NCI-H2081 treated with DMSO at 0.1 percent for 48 hours (cell line): ENCODE results near the gene EEF1G.
"Not testable (repeated sequence)": the region's sequence is repeated elsewhere in the genome, so short reads cannot be mapped to it uniquely, and the experiment has no call there.

Experiments used
- DNase-seq: peaks from one replicate; lab custom pipeline; 2025; lab: John Stamatoyannopoulos, UW

Gene EEF1G

DNA sequence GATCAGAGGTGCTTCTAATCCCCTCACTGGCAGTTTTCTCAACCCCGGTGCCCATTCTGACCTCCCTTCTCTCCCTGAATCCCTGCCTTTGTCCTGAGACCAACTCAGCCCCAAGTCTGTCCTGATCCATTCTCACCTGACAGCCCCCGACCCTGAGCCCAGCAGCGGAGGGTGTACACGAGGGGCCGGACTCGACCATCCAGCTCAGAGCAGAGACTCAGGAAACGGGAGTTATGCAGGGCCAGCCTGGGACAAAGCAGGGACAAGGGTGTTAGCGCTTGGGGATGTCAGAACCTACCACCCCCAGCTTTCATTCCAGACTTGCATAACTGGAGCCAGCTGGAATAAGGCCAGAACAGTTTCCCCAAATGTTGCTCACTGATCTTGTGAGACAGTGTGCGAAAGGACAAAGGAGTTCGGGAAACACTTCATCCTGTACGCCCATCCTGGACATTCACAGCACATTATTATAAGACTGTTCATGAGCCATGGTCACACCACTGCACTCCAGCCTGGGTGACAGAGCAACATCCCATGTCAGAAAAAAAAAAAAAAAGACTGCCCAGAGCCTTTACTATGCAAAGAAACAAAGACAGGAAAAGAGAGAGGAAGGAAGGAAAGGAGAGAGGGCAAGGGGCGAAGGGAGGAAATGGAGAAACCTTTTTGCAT is 3.5 kb upstream of the EEF1G start:
- no peak for DNase-seq

- DNase-seq, result no peak
These were observed 2.1 kb upstream of the EEF1G start for GRCh38 chr11:62575837-62576236.

DNA sequence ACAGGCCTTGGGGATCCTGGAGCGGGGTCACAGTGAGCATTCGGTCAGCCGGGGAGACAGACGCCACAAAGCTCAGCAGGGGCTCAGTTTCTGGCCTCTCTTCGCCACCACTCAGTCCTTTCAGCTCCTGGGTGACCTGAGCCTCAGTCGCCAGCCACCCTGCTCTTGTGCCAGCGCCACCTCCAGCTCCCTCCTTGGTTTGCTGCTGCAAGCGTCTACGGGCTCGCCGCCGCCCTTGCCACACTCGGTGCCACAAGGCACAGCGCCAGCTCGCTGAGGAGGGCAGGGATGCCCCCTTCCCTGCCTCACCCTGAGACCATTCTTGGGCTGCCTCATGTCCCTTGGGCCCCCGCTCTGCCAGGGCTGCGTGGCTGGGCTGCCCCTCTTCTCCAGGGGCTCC is 1.5 kb upstream of the EEF1G start:
- DNase-seq, result no peak

DNA sequence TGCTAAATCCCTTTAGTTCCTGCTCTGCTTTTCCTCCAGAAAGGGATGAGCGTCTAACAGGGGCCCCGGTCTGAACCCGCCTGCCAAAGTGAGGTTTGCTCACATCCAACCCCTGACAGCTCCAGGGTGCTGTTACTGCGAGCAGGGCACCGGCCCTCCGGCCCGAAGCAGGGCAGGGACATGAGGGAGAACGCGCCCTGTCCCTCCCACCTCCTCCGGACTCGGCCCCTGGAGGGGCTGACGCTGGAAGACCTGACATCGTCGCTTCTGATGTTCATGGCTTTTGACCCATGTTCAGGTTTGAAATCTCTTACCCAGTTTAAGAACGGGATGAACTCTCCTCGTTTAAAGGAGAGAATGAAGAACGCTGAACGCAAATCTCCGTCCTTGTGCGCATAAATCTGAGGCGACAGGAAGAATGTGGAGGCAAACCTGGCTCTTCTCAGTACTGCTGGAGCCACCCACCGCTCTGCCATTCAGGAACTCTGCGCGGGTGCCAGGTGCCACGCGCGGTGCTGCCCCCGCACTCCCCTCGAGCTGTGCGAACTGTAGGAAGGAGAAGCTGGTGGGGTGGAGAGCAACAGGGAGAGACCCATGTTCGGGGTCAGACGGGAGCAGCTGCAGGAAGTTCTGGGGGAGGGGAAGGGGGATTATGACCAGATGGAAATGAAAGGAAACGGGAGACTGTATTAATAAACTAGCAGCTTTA is 826 bp upstream of the EEF1G start:
- no peak for DNase-seq

GRCh38 chr11:62573006-62573591 is 592 bp downstream of the EEF1G start:
- DNase-seq, result no peak

GRCh38 chr11:62572431-62572830 is 1.3 kb downstream of the EEF1G start:
- DNase-seq, result no peak

DNA sequence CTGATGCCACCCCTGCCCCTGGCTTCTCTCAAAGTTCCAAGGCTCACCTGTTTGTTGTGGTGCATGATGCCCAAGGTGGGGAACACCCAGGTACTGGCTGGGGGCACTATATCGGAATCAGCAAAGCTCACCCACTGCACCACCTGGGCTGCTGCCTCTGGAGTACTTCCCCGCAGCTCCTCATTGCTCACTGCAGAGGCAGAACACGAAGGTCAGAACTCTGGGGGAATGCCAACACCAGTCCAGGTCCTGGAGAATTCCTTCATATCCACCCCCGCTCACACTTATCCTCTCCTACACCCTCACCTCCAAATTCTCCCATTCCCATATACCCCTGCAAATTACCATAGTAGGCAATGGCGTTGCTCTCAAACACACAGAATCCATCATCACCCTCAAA is 2.2 kb downstream of the EEF1G start:
- DNase-seq, result not testable (repeated sequence)

- DNase-seq, result not testable (repeated sequence)
These were observed 2.8 kb downstream of the EEF1G start for GRCh38 chr11:62570903-62571302.

GRCh38 chr11:62569611-62570010 is 4.1 kb downstream of the EEF1G start:
- DNase-seq, result no peak

DNA sequence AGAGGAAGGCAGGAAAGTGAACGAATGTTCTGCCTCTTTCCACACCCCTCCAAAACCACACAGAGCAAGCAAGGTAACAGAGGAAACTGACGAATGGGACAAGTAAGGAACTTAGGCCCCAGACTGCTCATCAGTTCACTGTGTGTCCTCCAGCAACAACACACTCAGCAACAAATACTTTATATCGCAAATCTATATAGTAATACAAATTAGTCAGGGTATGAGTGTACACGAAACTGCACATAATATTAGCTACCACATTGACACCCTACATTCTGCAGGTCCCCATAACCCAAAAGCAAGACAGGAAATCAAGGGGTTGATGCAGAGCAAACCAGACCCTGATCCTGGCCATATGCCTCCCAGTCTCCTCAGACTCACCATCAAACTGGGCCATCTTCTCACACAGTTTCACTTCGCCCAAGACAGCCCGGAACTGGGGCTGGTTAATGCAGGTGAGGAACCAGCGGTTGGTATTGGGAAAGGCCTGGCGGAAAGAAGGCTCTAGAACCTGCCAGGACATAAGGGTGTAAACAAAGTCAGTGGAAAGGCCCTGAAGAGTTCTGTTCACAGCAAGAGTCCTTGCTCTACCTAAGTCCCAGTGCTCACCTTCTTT is 6.6 kb downstream of the EEF1G start:
- DNase-seq, result no peak

- no peak for DNase-seq
These were observed 7.4 kb downstream of the EEF1G start for GRCh38 chr11:62566247-62566646.

DNA sequence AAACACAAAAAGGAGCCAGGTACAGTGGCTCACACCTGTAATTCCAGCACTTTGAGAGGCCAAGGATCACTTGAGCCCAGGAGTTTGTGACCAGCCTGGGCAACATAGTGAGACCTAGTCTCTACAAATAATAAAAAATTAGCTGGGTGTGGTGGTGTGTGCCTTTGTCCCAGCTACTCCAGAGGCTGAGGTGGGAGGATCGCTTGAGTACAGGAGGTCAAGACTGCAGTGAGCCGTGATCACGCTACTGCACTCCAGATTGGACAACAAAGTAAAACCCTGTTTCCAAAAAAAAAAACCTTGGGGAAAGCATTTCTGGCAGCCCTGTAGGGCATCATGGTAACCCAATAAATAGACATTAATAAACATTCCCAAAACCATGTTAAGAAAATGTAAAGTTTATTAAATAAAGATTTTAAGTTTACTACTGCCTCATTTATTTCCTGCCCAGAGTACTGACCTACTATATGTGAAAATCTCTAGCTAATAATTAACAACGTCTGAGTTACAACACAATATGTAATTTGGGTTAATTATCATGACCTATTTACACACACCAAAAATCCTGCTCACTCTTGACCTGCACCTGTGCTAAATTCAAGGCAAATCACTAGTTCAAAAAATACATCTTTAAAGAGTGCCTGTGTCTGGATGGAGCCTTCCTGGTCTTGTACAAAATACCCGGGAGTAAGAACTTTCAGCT is 8.4 kb downstream of the EEF1G start:
- DNase-seq, result no peak

- not testable (repeated sequence) for DNase-seq
These were observed 11.9 kb downstream of the EEF1G start for GRCh38 chr11:62561677-62562230.

DNA sequence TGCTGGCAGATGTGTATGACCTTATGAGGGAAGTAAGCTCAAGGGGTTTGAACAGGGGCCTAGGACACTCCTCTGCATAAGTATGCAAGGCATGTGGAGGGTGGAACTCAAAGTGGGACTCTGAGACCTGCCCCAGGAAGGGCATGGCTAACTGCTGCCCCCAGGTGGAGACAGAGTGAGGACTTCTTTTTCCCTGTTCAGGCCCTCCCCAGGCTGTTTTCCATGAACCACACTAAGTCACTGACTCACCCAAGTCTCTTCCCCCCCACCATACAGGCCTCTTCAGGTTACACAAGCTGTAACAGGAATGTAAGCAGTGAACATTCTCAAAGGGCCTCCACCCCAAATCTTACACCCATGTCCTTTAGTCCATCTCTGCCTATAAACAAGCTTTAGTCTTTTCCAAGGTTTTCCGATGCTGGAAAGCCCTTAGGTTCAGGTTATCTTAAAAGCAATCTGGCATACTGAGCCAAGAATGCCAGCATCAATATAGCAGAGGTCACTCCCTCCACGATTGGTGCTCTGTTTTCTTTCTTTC is 13.1 kb downstream of the EEF1G start:
- DNase-seq, result no peak

DNA sequence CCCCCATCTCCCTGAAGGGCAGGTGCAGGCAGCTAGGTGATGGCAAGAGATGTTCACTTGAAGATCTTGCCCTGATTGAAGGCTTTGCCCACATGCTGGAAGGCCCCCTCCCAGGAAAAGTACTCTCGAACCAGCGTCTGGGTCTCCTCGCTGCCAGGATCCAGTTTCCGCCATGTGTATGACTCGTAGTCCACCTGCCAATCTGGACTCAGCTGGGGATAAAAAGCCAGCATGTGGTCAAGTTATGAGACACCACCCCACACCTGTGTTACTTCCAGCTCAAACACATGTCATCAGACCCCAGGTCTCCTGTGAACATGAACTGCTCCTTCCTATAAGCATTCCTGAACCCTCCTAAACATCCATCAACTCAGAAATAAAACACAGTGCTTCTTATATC is 14.1 kb downstream of the EEF1G start:
- not testable (repeated sequence) for DNase-seq

DNA sequence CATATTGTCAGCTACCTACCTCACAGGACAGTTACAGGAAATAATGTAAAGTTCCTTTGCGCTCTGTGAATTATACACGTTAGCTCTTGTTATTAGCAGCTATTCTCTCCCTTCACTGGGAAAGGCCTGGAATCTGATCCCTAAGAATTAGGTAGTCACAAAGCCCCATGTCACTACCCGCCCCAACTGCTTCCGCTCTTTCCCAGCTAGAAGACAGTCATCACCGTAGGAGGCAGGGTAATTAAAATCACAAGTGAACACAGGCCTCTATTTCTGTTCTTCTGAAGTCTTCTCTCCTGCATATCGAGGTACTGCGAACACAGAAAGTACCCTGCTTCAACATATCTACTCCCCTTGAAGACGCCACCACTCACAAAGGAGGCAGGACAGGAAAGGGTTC is 14.5 kb downstream of the EEF1G start:
- DNase-seq, result no peak

DNA sequence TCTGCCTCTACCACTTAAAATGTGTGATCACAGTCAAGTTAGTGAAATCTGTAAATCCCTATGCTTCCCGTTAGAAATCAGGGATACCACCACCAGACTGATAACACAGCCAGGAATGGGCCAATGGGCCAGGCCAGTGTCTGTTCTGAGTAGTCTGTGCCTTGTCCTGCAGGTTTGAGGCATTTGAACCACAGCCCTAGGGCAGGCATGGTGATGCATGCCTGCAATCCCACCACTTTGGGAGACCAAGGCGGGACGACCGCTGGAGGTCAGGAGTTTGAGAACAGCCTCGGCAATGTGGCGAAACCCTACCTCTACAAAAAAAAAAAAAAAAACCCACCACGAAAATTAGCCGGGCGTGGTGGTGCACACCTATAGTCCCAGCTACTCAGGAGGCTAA is 15.0 kb downstream of the EEF1G start:
- DNase-seq, result no peak

- DNase-seq, result no peak
These were observed 16.6 kb downstream of the EEF1G start for GRCh38 chr11:62556875-62557631.

GRCh38 chr11:62556108-62556874 is 17.4 kb downstream of the EEF1G start:
- DNase-seq, result no peak

- DNase-seq, result no peak
These were observed 18.1 kb downstream of the EEF1G start for GRCh38 chr11:62555464-62556107.
